ENCODE results near the gene ANK3.
A peak's percentile ranks its signal among the peaks of the same experiment; 100 is the strongest.

The ANK3 gene

DNA sequence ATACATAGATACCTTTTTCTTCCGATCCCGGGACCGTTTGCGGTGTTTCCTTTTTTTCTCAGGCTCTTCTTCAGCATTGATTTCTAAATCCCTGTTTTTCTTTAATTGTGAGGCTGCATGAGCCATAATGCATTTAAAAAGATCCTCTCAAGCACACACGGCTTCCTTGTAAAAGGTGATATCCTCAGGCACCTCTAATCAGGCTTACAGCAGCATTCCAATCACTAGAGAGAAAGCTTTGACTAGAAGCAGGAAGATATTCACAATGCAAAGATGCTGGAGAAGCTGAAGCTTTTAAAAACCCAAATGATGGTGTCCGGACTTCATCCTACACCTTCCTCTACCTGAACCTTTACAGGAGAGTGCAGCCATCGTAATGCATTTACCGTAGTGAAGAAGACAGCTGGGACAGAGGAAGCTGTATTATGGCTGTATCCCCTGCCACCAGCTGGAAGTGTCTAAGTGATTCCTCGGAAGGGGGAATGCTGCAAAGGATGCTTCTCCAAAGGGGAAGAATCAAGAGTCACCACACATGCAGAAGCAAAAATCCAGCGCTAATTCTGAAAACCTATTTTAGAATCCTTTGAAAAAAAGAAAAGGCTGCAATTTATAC is at the start of gene ANK3:
TSS of gene ANK3 (minus strand) at position 463 of the 613 bp plus-strand sequence. CDS start at position 126, 337 bp downstream.
- DNase-seq (ENCODE audit: low spot score), result no peak

GRCh38 chr10:60434418-60435046 is 44.9 kb upstream of the ANK3 start:
- peak; percentile 54 for DNase-seq (ENCODE audit: low spot score)

GRCh38 chr10:60433684-60434083 is 44.0 kb upstream of the ANK3 start:
- peak; percentile 49 for DNase-seq (ENCODE audit: low spot score)

- no peak for DNase-seq (ENCODE audit: low spot score)
Measured at GRCh38 chr10:60430836-60431597, 41.3 kb upstream of the ANK3 start.

GRCh38 chr10:60430017-60430416 is 40.3 kb upstream of the ANK3 start:
- peak; percentile 70 for DNase-seq (ENCODE audit: low spot score)

DNA sequence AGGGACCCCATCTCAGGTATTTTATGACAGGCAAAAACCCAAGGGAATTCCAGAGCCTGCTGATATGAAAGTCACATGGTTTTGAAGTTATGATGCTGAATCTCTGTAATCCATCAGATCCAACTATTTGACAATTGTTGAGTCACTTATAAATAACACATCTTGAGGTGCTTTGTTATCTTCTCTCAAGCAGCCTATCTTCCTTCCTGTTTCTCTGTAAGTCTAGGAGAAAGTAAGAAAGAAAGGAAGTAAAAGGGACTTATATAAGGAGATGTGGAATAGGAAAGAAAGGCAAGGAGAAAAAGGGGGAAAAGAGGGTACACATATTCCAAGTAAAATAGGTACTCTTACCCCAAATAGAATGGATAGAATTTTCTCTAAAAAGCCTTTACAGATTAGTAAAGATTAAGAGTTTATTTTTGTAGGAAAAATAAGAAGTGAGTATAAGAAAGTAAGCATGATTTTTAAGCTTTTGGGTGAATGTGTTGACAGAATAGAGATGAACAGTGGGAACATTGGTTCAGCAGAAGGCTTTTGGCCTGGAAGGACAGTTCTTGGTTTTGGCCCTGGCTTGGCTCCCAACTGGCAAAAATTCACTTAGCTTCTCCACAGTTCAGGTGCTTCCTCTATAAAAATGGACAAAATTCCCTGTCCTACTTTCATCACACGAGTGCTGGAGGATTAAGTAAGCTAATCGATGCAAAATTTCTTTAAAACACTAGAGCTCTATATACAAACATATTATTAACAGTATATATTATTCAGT is 39.6 kb upstream of the ANK3 start:
- no peak for DNase-seq (ENCODE audit: low spot score)

- DNase-seq (ENCODE audit: low spot score), result no peak
Measured at GRCh38 chr10:60428387-60428737, 38.7 kb upstream of the ANK3 start.

GRCh38 chr10:60427709-60428386 is 38.2 kb upstream of the ANK3 start:
- no peak for DNase-seq (ENCODE audit: low spot score)

- DNase-seq (ENCODE audit: low spot score), result no peak
Measured at GRCh38 chr10:60427148-60427547, 37.5 kb upstream of the ANK3 start.

- DNase-seq (ENCODE audit: low spot score), result peak; percentile 63
Measured at GRCh38 chr10:60426425-60426824, 36.8 kb upstream of the ANK3 start.

- DNase-seq (ENCODE audit: low spot score), result no peak
Measured at GRCh38 chr10:60425392-60426110, 35.9 kb upstream of the ANK3 start.

DNA sequence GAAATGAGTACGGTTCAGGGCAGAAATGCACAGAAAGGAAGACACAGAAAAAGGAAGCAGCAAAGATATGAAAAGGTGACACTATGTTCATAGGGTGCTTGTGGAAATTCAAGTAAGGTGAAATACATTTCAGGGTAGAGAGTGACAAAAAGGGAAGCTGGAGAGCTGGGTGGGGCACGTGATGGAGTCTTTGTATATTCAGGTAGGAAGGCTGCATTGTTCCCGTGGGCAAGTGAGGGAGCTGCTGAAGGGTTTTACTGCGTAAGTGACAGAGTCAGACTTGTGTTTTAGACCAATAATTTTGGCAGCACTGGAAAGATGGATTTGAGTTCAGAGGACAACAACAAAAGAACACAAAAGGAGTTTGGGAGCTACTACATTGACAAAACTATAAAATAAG is 35.3 kb upstream of the ANK3 start:
- no peak for DNase-seq (ENCODE audit: low spot score)

- DNase-seq (ENCODE audit: low spot score), result no peak
Measured at GRCh38 chr10:60423920-60424319, 34.2 kb upstream of the ANK3 start.

DNA sequence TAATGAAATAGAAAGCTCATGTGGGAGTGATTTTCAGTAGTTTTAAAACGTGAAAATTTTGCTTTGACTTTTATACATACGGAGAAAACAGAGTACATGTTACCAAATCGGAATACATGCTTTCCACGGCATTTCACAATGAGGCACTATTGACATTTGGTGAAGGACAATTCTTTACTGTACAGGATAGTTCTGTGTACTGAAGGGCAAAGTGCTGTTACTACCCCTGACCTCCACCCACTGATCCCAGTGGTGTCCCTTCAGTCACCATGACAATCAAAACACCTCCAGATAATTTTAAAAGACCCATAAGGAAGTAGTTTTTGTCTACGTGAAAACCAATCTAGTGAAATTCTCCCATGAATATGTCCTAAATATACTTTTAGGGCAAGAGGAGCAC is 33.1 kb upstream of the ANK3 start:
- no peak for DNase-seq (ENCODE audit: low spot score)

GRCh38 chr10:60420991-60421894 is 31.6 kb upstream of the ANK3 start:
- no peak for DNase-seq (ENCODE audit: low spot score)

DNA sequence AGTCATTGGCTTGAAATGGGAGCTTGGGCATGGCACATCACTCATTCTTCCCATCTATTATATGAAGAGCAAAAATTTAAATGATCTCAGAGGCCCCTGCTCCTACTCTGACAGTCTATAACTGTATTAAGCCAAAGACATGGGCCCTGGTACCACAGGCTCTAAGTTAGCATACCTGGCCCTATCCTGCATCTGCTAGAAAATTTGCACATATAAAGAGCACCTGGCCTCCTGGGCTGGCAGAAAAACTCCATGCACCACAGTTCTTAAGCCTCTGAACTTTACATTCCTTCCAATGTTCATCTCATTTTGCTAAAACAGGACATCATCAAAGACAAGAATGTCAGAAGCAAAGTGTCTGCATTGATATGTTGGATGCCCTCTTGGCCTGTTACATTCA is 29.6 kb upstream of the ANK3 start:
- no peak for DNase-seq (ENCODE audit: low spot score)

- DNase-seq (ENCODE audit: low spot score), result no peak
Measured at GRCh38 chr10:60417901-60418300, 28.2 kb upstream of the ANK3 start.

- DNase-seq (ENCODE audit: low spot score), result no peak
Measured at GRCh38 chr10:60417024-60417423, 27.3 kb upstream of the ANK3 start.

GRCh38 chr10:60414877-60415585 is 25.4 kb upstream of the ANK3 start:
- DNase-seq (ENCODE audit: low spot score), result peak; percentile 95

DNA sequence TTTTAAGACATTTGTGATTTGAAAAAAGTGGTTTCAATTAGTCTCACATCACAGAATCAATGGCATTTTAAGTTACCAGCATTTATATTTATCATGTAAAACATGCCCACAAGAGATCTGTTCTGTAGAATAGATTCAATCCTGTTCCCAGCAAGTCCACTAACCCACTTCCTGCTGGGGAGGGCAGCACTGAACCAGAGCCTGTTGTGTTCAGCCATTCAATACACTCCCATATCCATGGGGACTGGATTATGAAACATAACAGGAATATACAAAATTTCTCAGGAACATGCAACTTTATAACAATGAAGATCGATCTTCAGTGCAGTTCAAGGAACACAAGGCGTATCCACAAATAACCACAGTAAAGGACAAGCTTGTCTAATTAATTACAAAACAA is 24.4 kb upstream of the ANK3 start:
- DNase-seq (ENCODE audit: low spot score), result no peak
